ENCODE measurements around the gene CGNL1.

Gene CGNL1

GRCh38 chr15:57528940-57529565, 152.7 kb downstream of the CGNL1 start:
- DNase-seq: no peak

GRCh38 chr15:57529748-57530147, 153.4 kb downstream of the CGNL1 start:
- no peak for DNase-seq

GRCh38 chr15:57532731-57533447, 156.6 kb downstream of the CGNL1 start:
- no peak for DNase-seq

GRCh38 chr15:57533448-57533799, 157.1 kb downstream of the CGNL1 start:
- DNase-seq: no peak

- DNase-seq: no peak
These were observed 158.0 kb downstream of the CGNL1 start for GRCh38 chr15:57534281-57534680.

- DNase-seq: no peak
These were observed 160.8 kb downstream of the CGNL1 start for GRCh38 chr15:57537072-57537471.

- no peak for DNase-seq
These were observed 161.4 kb downstream of the CGNL1 start for GRCh38 chr15:57537488-57538264.

GRCh38 chr15:57538265-57538529, 161.9 kb downstream of the CGNL1 start:
- no peak for DNase-seq

GRCh38 chr15:57538821-57539220, 162.5 kb downstream of the CGNL1 start:
- DNase-seq: no peak

- DNase-seq: no peak
These were observed 163.9 kb downstream of the CGNL1 start for GRCh38 chr15:57540211-57540610.

- DNase-seq: no peak
These were observed 164.4 kb downstream of the CGNL1 start for GRCh38 chr15:57540736-57541135.

- no peak for DNase-seq
These were observed 165.0 kb downstream of the CGNL1 start for GRCh38 chr15:57541271-57541670.

GRCh38 chr15:57541805-57542504, 165.7 kb downstream of the CGNL1 start:
- no peak for DNase-seq

- DNase-seq: no peak
These were observed 166.2 kb downstream of the CGNL1 start for GRCh38 chr15:57542505-57542817.

GRCh38 chr15:57544848-57545480, 168.7 kb downstream of the CGNL1 start:
- no peak for DNase-seq

- no peak for DNase-seq
These were observed 169.7 kb downstream of the CGNL1 start for GRCh38 chr15:57545995-57546394.

GRCh38 chr15:57547243-57547755, 171.0 kb downstream of the CGNL1 start:
- DNase-seq: no peak

- no peak for DNase-seq
These were observed 172.0 kb downstream of the CGNL1 start for GRCh38 chr15:57548351-57548750.

GRCh38 chr15:57548835-57549234, 172.5 kb downstream of the CGNL1 start:
- DNase-seq: no peak

GRCh38 chr15:57549935-57550334, 173.6 kb downstream of the CGNL1 start:
- no peak for DNase-seq

GRCh38 chr15:57550640-57551039, 174.3 kb downstream of the CGNL1 start:
- DNase-seq: no peak

GRCh38 chr15:57551715-57552677, 175.7 kb downstream of the CGNL1 start:
- no peak for DNase-seq
